Testis (tissue), 3 donors: ENCODE results near the gene SRRM2. TPM values are rescaled to one million over a fixed set of nuclear protein-coding genes. Genes with fewer than 3 reads are reported as not detected.

ENCODE experiments used
- DNase-seq: peaks from one replicate; pipeline ENCODE4 v3.0.0-alpha.2; 2019
- H3K27ac ChIP-seq, 2 donors: fragments of 200-600 bp; sonication (generic); one replicate each; pipeline ENCODE4 v1.5.1; 2019
- H3K27me3 ChIP-seq: fragments of 200-600 bp; sonication (generic); one replicate; pipeline ENCODE4 v1.5.1; 2019
- H3K36me3 ChIP-seq: fragments of 200-600 bp; sonication (generic); one replicate; pipeline ENCODE4 v1.5.1; 2017; ENCODE audit warnings: low read depth; ENCODE audit errors: missing control alignments
- H3K4me1 ChIP-seq: fragments of 200-600 bp; sonication (generic); one replicate; pipeline ENCODE4 v1.5.1; 2019
- H3K4me3 ChIP-seq, 2 donors: fragments of 200-600 bp; sonication (generic); one replicate each; pipeline ENCODE4 v1.5.1; 2017 to 2019
- H3K9me3 ChIP-seq: fragments of 200-600 bp; sonication (generic); one replicate; pipeline ENCODE4 v1.5.1; 2017
- POLR2A ChIP-seq: fragments of 450-650 bp; IDR thresholded peaks from one replicate; pipeline ENCODE4 v1.6.1; 2017; ENCODE audit warnings: antibody characterized with exemption, mild to moderate bottlenecking, moderate library complexity
- WGBS, 2 donors: methylation state at CpG; one replicate each; pipeline ENCODE4 v1.1.5; 2018; 5-methylcytosine and 5-hydroxymethylcytosine counted together
- intact Hi-C: fragments of 100-400 bp; cut with DNase I; formaldehyde crosslinking; loops from one replicate; pipeline ENCODE4 v1.15.1; 2023; ENCODE audit warnings: low total_unique reads
- polyA plus RNA-seq: library from polyadenylated mRNA; stranded (reverse); fragments of 350-450 nt; fragmentation: Illumina TruSeq; extraction: RNeasy Lipid Tissue Mini Kit (QIAGEN cat#74804); gene quantifications from one replicate; pipeline ENCODE4 v1.2.3, GENCODE V29; 2014; ENCODE audit warnings: low read depth, low replicate concordance; ENCODE audit not compliant: insufficient read depth
- total RNA-seq, 2 donors: library from RNA; depleted of rRNA; stranded (reverse); fragments of >200 nt; gene quantifications; one replicate each; pipeline ENCODE4 v1.2.3, GENCODE V29; 2016
- TF ChIP-seq, protein P1 (sequence below), 3 experiments: fragments of 450-650 bp in 2 of 3; fragments of 200-600 bp in 1 of 3; sonication (generic) in 1 of 3; IDR thresholded peaks; one replicate each; pipeline ENCODE4 v1.5.1; 2016 to 2019; ENCODE audit warnings: antibody characterized with exemption in 3 of 3, mild to moderate bottlenecking in 2 of 3, moderate library complexity in 1 of 3

SRRM2 gene
- total and polyA plus RNA-seq, 3 donors from 2014 or later: 446 to 738 (median 526) TPM

DNA sequence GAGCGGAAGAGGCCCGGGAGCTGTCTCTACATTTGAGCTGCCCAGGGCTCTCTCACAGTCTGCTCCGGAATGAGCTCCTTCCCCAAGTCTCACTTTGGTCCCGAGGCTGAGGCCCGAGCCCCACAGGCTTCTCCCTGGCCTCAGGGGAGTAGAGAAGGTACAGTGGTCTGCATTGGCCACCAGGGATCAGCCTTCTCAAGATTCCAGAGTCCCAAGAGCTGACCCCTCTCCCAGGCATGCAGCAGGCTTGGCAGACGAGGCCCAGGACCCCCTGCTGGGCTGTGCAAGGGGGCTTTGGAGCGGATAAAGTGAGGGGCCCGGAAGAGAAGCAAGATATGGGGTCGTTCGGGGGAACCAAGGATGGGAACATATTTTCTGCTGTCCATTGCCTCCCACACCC, 35.5 kb upstream of the SRRM2 start:
- TF ChIP-seq, protein P1, sequence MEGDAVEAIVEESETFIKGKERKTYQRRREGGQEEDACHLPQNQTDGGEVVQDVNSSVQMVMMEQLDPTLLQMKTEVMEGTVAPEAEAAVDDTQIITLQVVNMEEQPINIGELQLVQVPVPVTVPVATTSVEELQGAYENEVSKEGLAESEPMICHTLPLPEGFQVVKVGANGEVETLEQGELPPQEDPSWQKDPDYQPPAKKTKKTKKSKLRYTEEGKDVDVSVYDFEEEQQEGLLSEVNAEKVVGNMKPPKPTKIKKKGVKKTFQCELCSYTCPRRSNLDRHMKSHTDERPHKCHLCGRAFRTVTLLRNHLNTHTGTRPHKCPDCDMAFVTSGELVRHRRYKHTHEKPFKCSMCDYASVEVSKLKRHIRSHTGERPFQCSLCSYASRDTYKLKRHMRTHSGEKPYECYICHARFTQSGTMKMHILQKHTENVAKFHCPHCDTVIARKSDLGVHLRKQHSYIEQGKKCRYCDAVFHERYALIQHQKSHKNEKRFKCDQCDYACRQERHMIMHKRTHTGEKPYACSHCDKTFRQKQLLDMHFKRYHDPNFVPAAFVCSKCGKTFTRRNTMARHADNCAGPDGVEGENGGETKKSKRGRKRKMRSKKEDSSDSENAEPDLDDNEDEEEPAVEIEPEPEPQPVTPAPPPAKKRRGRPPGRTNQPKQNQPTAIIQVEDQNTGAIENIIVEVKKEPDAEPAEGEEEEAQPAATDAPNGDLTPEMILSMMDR (IDR thresholded peaks at IDR 0.05): no peak
- no peak for TF ChIP-seq POLR2A
- Histone ChIP-seq H3K4me3 (no peak overlapping the region), H3K4me1 (peaks cover 23% of the 10 kb centered on the region), H3K27ac (no peak overlapping the region), H3K9me3 (no peaks in the 10 kb centered on the region), H3K27me3 (no peaks in the 10 kb centered on the region), H3K36me3 (no peaks in the 10 kb centered on the region)
- intact Hi-C loops: no loop called here
- DNase-seq: no peak
- 72 to 77% methylated on average over 5 to 10 of the region's 10 CpGs for WGBS, 2 donors

DNA sequence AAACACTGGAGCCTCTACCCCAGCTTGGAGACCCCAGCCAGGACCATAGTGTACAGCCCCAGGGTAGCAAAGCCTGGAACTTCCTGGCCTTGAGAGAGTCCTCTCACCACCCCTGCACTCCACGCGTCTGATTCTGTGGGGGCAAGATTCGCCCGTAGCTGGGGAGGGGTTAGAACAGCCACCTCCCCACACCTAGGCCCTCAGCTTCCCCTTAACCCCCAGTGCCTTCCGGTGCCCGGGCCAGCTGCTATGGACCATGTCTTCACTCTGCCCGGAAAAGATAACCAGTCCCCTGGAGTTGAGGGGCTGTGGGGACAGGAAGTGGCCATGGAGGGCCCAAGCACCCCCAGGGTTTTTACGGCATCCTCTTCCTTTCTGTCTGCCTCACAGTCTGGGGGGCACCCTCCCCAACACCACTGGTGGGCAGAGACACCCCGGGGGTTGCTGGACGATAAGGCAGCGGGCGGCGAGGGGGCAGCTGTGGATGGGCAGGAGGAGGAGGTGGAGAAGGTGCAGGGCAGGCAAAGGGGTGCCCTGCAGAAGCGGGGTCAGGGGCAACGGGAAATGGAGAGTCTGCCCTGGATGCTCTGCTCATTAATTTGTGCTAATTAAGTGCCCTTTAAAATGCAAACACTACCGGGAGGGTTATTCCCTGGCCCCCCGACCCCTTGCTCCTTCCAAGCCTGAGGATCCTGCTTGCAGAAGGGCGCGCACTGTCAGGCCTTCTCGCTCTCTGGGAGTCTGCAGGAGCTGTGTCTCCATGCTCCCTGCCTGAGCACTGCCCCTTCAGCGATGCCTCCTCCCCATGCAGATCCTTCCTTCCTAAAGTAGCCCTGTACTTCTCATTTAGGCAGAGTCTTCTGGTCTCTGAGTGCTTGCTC, 34.8 kb upstream of the SRRM2 start:
- intact Hi-C loops: no loop called here
- Histone ChIP-seq H3K4me3 (no peak overlapping the region), H3K27ac (no peak overlapping the region), H3K27me3 (no peaks in the 10 kb centered on the region), H3K4me1 (peaks cover 23% of the 10 kb centered on the region), H3K9me3 (no peaks in the 10 kb centered on the region), H3K36me3 (no peaks in the 10 kb centered on the region)
- 83 to 86% methylated on average over 21 of the region's 21 CpGs for WGBS, 2 donors
- DNase-seq: no peak
- TF ChIP-seq, protein P1 (IDR thresholded peaks at IDR 0.05): no peak
- TF ChIP-seq POLR2A: no peak

DNA sequence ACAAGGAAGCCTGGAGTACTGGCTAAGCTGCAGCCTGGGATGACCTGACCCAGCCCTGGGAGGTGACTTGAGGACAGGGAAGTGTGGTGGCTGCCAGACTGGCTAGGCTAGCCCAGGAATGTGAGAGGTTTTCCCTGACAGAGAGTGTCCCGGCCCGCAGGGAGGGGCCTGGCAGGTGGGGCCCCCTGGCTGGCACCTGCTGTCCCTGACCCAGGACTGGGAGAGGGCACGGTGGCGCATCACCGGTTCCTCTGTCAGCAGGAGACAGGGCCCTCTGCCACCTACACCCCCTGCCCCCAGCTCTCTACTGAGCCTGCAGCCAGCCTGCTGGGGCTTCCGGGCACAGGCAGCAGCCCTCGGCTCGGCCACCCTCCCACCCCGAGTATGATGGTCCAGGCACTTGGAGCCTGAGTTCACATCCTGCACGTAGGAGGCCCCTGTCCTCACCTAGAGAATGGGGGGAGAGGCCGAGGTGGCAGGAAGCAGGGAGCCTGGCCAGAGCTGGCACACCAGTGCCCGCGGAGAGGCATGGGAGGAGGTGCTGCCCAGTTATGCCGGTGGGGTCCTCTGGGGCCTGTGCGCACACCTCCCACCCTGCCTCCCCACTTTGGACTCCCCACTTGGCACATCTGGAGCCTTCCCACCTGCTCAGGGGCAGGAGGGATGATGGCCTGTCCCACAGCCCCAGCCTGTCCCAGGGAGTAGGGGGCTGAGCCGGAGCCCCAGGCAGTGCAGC, 32.9 kb upstream of the SRRM2 start:
- intact Hi-C loops: no loop called here
- no peak overlapping the region for H3K27ac ChIP-seq
- WGBS, 2 donors: 55 to 100% methylated on average over 1 to 15 of the region's 16 CpGs
- DNase-seq: no peak
- H3K9me3 ChIP-seq: no peaks in the 10 kb centered on the region
- H3K27me3 ChIP-seq: no peaks in the 10 kb centered on the region
- H3K4me1 ChIP-seq: peaks cover 23% of the 10 kb centered on the region
- H3K4me3 ChIP-seq: no peak overlapping the region
- no peak for TF ChIP-seq POLR2A
- TF ChIP-seq, protein P1 (IDR thresholded peaks at IDR 0.05): no peak
- H3K36me3 ChIP-seq: no peaks in the 10 kb centered on the region

DNA sequence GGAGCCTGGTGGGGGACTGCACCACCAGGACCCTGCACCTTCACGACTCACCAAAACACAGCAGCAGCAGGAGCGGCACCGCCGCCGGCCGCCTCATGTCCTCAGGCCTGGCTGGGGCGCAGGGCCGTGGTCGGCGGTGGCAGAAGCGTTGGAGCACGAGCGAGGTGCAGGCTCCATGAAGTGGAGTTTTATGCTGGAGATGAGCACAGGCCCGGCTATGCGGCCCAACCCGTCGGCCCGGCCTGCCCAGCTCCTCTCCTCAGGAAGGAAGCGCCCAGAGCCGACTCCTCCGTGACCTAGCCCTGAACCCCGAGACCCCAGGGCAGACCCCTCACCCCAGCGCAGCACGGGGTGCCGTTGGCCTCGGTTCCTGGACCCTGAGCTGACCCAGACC, 32.4 kb upstream of the SRRM2 start, which contains the start of gene PRSS27:
TSS of gene PRSS27 (minus strand) at position 161 of the 394 bp plus-strand sequence. CDS start at position 97, 64 bp downstream.
- intact Hi-C loops: no loop called here
- WGBS, 2 donors: 58 to 62% methylated on average over 8 to 25 of the region's 26 CpGs
- DNase-seq: no peak

More for the DNA sequence above, 32.4 kb upstream of the SRRM2 start, which contains the start of gene PRSS27:
- Histone ChIP-seq H3K27ac (peak within 1 kb of the TSS; percentile 58 to 84), H3K9me3 (no peaks in the 10 kb centered on the region), H3K4me1 (peaks cover 23% of the 10 kb centered on the region), H3K27me3 (no peaks in the 10 kb centered on the region), H3K4me3 (peak within 1 kb of the TSS; percentile 74 to 77), H3K36me3 (no peaks in the 10 kb centered on the region)
- TF ChIP-seq, protein P1 (IDR thresholded peaks at IDR 0.05): no peak
- no peak for TF ChIP-seq POLR2A
